ENCODE results near the gene HIVEP2. TPM values are rescaled to one million over a fixed set of nuclear protein-coding genes. Genes with fewer than 3 reads are reported as not detected.
"Not testable (repeated sequence)": the region's sequence is repeated elsewhere in the genome, so short reads cannot be mapped to it uniquely, and the experiment has no call there.

HIVEP2 gene
- total RNA-seq: 10 to 100 TPM; 34.9 to 40.9 (median 36.3) TPM

GRCh38 chr6:142945049-142945445, at the start of gene HIVEP2:
Gene HIVEP2 (minus strand): TSS chr6:142945176. CDS start chr6:142774738, 170,438 bp downstream.
- peak; percentile 90 for DNase-seq
- Mint-ChIP-seq H3K4me3 (peak within 1 kb of the TSS; percentile 98), H3K27me3 (ENCODE audit: low read depth) (no peaks in the 10 kb centered on the region), H3K36me3 (ENCODE audit: insufficient read depth) (peaks cover 2% of the 10 kb centered on the region), H3K9me3 (no peaks in the 10 kb centered on the region), H3K4me1 (ENCODE audit: low read depth) (peaks cover 41% of the 10 kb centered on the region)
- ATAC-seq: peak; percentile 49 to 52

DNA sequence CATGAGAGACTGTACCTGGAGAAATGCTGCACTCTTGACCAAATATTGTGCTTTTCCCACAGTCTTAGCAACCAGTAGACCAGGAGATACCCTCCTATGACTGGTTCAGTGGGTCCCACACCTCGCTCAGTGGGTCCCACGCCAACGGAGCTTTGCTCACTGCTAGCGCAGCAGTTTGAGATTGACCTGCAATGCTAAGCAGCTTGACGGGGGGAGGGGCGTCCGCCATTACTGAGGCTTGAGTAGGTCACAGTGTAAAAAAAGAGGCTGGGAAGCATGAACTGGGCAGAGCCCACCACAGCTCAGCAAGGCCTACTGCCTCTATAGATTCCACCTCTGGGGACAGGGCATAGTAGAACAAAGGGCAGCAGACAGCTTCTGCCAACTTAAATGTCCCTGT, 49.0 kb upstream of the HIVEP2 start:
- H3K4me3 Mint-ChIP-seq: no peak overlapping the region
- DNase-seq (no peak), ATAC-seq (no peak)
- peaks cover 1% of the 10 kb centered on the region for H3K27me3 Mint-ChIP-seq (ENCODE audit: low read depth)
- no peaks in the 10 kb centered on the region for H3K36me3 Mint-ChIP-seq (ENCODE audit: insufficient read depth)
- peaks cover 5% of the 10 kb centered on the region for H3K9me3 Mint-ChIP-seq
- peaks cover 6% of the 10 kb centered on the region for H3K4me1 Mint-ChIP-seq (ENCODE audit: low read depth)

DNA sequence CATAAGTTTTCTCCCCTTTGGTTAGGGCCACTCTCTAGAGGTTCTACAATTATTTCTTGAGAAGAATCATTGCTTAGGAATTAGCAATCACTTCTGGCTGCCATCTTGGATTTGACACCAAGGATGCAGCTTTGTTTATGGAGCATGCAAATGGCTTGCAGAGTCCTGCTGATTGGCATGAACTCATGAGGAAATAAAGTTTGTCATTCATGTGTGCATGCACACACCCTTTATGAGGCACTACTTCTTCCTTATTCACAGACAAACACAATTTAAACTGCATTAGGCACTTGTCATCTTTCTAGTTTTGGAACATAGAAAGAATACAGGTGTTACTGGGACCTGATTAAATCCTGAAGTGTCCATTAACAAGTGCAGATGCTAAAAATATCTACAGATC, 42.5 kb upstream of the HIVEP2 start:
- peaks cover 2% of the 10 kb centered on the region for H3K27me3 Mint-ChIP-seq (ENCODE audit: low read depth)
- peaks cover 2% of the 10 kb centered on the region for H3K36me3 Mint-ChIP-seq (ENCODE audit: insufficient read depth)
- no peaks in the 10 kb centered on the region for H3K4me1 Mint-ChIP-seq (ENCODE audit: low read depth)
- no peaks in the 10 kb centered on the region for H3K9me3 Mint-ChIP-seq
- no peak for DNase-seq
- H3K4me3 Mint-ChIP-seq: no peak overlapping the region
- ATAC-seq: no peak

DNA sequence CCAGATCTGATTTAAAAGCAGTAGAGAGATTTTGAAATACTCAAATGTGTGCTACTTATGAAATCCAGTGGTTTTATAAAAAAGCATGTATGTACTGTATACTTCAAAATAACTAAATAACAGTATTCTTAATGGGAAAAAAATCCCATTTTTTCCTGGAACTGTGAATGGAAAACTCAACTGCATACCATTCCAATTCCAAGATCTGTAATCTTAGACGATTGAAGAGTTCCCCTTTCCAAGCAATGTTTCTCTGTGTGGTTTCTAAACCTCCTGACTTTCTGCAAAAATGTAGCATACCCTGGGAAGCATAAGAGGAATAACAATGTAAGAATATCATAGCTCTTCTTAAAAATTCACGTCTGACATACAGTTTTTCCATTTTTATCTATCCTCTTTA, 40.3 kb upstream of the HIVEP2 start:
- H3K4me3 Mint-ChIP-seq: no peak overlapping the region
- peaks cover 16% of the 10 kb centered on the region for H3K9me3 Mint-ChIP-seq
- DNase-seq (no peak), ATAC-seq (no peak)
- H3K4me1 Mint-ChIP-seq (ENCODE audit: low read depth): no peaks in the 10 kb centered on the region
- H3K27me3 Mint-ChIP-seq (ENCODE audit: low read depth): peaks cover 2% of the 10 kb centered on the region
- peaks cover 5% of the 10 kb centered on the region for H3K36me3 Mint-ChIP-seq (ENCODE audit: insufficient read depth)

- ATAC-seq: no peak
- DNase-seq: no peak
- Mint-ChIP-seq H3K9me3 (peaks cover 17% of the 10 kb centered on the region), H3K27me3 (ENCODE audit: low read depth) (peaks cover 2% of the 10 kb centered on the region), H3K36me3 (ENCODE audit: insufficient read depth) (peaks cover 5% of the 10 kb centered on the region), H3K4me1 (ENCODE audit: low read depth) (no peaks in the 10 kb centered on the region), H3K4me3 (no peak overlapping the region)
Measured at GRCh38 chr6:142984386-142984785, 39.4 kb upstream of the HIVEP2 start.

DNA sequence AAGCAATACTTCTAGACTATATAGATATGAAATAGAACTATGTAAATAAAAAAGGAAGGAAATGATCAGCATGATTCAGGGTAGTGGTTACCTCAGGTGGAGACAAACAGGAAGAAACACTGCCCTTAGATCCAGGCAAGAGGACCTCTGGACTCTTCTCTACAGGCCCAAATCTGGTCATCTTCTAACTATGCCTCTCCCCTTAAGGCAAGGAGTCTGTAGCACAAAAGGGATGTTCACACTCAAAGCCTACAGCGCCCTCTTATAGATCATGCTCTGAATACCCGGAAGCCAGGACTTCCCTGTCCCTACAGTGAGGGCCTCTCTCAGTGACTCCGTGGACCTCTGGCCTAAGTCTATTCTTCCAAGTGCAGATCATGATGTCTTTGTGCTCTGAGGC, 30.4 kb upstream of the HIVEP2 start:
- H3K36me3 Mint-ChIP-seq (ENCODE audit: insufficient read depth): no peaks in the 10 kb centered on the region
- ATAC-seq: no peak
- no peaks in the 10 kb centered on the region for H3K4me1 Mint-ChIP-seq (ENCODE audit: low read depth)
- peaks cover 15% of the 10 kb centered on the region for H3K9me3 Mint-ChIP-seq
- no peak overlapping the region for H3K4me3 Mint-ChIP-seq
- no peaks in the 10 kb centered on the region for H3K27me3 Mint-ChIP-seq (ENCODE audit: low read depth)
- DNase-seq: no peak

GRCh38 chr6:142970941-142971340, 26.0 kb upstream of the HIVEP2 start:
- H3K36me3 Mint-ChIP-seq (ENCODE audit: insufficient read depth); H3K4me1 Mint-ChIP-seq (ENCODE audit: low read depth); H3K27me3 Mint-ChIP-seq (ENCODE audit: low read depth); H3K4me3 Mint-ChIP-seq; DNase-seq; ATAC-seq; H3K9me3 Mint-ChIP-seq: not testable (repeated sequence)

GRCh38 chr6:142968601-142969000, 23.6 kb upstream of the HIVEP2 start:
- Mint-ChIP-seq H3K9me3 (no peaks in the 10 kb centered on the region), H3K4me1 (ENCODE audit: low read depth) (no peaks in the 10 kb centered on the region), H3K36me3 (ENCODE audit: insufficient read depth) (peaks cover 3% of the 10 kb centered on the region), H3K27me3 (ENCODE audit: low read depth) (no peaks in the 10 kb centered on the region), H3K4me3 (no peak overlapping the region)
- DNase-seq (no peak), ATAC-seq (no peak)

- DNase-seq (no peak), ATAC-seq (no peak)
- Mint-ChIP-seq H3K27me3 (ENCODE audit: low read depth) (no peaks in the 10 kb centered on the region), H3K4me3 (no peak overlapping the region), H3K9me3 (no peaks in the 10 kb centered on the region), H3K36me3 (ENCODE audit: insufficient read depth) (peaks cover 3% of the 10 kb centered on the region), H3K4me1 (ENCODE audit: low read depth) (no peaks in the 10 kb centered on the region)
Measured at GRCh38 chr6:142966294-142966693, 21.3 kb upstream of the HIVEP2 start.

- no peak for ATAC-seq
- DNase-seq: no peak
- no peaks in the 10 kb centered on the region for H3K27me3 Mint-ChIP-seq (ENCODE audit: low read depth)
- no peak overlapping the region for H3K4me3 Mint-ChIP-seq
- peaks cover 5% of the 10 kb centered on the region for H3K9me3 Mint-ChIP-seq
- peaks cover 6% of the 10 kb centered on the region for H3K36me3 Mint-ChIP-seq (ENCODE audit: insufficient read depth)
- H3K4me1 Mint-ChIP-seq (ENCODE audit: low read depth): no peaks in the 10 kb centered on the region
Measured at GRCh38 chr6:142965164-142965563, 20.2 kb upstream of the HIVEP2 start.

GRCh38 chr6:142960098-142960497, 15.1 kb upstream of the HIVEP2 start:
- DNase-seq: no peak
- no peak for ATAC-seq
- Mint-ChIP-seq H3K4me1 (ENCODE audit: low read depth) (no peaks in the 10 kb centered on the region), H3K27me3 (ENCODE audit: low read depth) (no peaks in the 10 kb centered on the region), H3K36me3 (ENCODE audit: insufficient read depth) (peaks cover 5% of the 10 kb centered on the region), H3K4me3 (no peak overlapping the region), H3K9me3 (peaks cover 5% of the 10 kb centered on the region)

- Mint-ChIP-seq H3K27me3 (ENCODE audit: low read depth) (no peaks in the 10 kb centered on the region), H3K9me3 (peaks cover 5% of the 10 kb centered on the region), H3K4me3 (no peak overlapping the region), H3K4me1 (ENCODE audit: low read depth) (peaks cover 2% of the 10 kb centered on the region), H3K36me3 (ENCODE audit: insufficient read depth) (peaks cover 3% of the 10 kb centered on the region)
- DNase-seq (no peak), ATAC-seq (no peak)
Measured at GRCh38 chr6:142958343-142958742, 13.4 kb upstream of the HIVEP2 start.

- no peaks in the 10 kb centered on the region for H3K27me3 Mint-ChIP-seq (ENCODE audit: low read depth)
- no peak for DNase-seq
- peaks cover 3% of the 10 kb centered on the region for H3K36me3 Mint-ChIP-seq (ENCODE audit: insufficient read depth)
- no peak for ATAC-seq
- H3K9me3 Mint-ChIP-seq: peaks cover 5% of the 10 kb centered on the region
- no peak overlapping the region for H3K4me3 Mint-ChIP-seq
- H3K4me1 Mint-ChIP-seq (ENCODE audit: low read depth): peaks cover 15% of the 10 kb centered on the region
Measured at GRCh38 chr6:142956726-142957125, 11.8 kb upstream of the HIVEP2 start.

- H3K4me1 Mint-ChIP-seq (ENCODE audit: low read depth): peaks cover 18% of the 10 kb centered on the region
- no peaks in the 10 kb centered on the region for H3K27me3 Mint-ChIP-seq (ENCODE audit: low read depth)
- no peaks in the 10 kb centered on the region for H3K36me3 Mint-ChIP-seq (ENCODE audit: insufficient read depth)
- no peaks in the 10 kb centered on the region for H3K9me3 Mint-ChIP-seq
- no peak overlapping the region for H3K4me3 Mint-ChIP-seq
- ATAC-seq (no peak), DNase-seq (no peak)
Measured at GRCh38 chr6:142954844-142955243, 9.9 kb upstream of the HIVEP2 start.

DNA sequence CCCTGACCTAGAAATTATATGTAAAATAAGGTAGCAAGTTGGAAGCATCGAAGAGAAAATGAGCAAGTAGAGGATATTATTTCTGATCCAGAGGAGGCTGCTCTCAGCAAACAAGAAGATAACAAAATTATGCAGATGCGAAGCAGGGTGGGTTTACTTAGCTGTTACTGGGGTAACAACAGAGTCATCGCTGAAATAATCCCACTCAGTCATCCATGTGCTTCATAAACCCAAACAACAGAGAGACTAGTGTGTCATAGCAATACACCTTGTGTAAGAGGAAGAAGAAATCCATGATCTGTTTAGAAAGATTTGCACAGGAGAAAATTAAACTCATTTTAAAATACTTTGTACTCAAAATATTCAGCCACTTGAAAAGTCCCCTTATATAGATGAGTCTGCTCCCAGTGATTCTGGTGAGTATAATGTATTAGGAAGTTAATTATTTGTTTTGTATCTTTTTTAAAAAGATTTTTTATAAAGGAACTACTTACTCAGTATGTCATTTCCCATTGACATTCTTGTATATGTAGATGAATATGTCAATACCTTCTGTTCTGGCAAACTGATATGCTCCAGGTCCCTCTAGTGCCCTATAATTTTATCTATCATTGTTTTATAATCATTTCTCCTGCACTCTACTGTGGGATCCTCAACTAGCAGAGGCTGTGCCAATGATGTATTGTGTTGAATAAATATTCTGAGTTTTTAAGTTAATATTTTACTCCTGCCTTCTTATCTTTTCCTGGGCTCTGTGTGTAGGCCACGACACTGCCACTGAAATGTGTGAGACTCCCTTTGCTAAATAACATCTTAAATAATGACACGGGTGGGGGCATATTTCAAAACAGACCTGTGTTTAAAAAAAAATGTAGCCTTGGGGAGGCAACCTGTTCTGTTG, 8.6 kb upstream of the HIVEP2 start:
- H3K4me1 Mint-ChIP-seq (ENCODE audit: low read depth): peaks cover 18% of the 10 kb centered on the region
- ATAC-seq (peak; percentile 60 to 65), DNase-seq (no peak)
- H3K9me3 Mint-ChIP-seq: no peaks in the 10 kb centered on the region
- H3K27me3 Mint-ChIP-seq (ENCODE audit: low read depth): no peaks in the 10 kb centered on the region
- H3K4me3 Mint-ChIP-seq: no peak overlapping the region
- no peaks in the 10 kb centered on the region for H3K36me3 Mint-ChIP-seq (ENCODE audit: insufficient read depth)
